NCI-H146 (cell line): ENCODE results near the gene RBMXL2.
A peak's percentile ranks its signal among the peaks of the same experiment; 100 is the strongest.

Experiments used
- DNase-seq: peaks from one replicate; lab custom pipeline; 2025; lab: John Stamatoyannopoulos, UW

The RBMXL2 gene

DNA sequence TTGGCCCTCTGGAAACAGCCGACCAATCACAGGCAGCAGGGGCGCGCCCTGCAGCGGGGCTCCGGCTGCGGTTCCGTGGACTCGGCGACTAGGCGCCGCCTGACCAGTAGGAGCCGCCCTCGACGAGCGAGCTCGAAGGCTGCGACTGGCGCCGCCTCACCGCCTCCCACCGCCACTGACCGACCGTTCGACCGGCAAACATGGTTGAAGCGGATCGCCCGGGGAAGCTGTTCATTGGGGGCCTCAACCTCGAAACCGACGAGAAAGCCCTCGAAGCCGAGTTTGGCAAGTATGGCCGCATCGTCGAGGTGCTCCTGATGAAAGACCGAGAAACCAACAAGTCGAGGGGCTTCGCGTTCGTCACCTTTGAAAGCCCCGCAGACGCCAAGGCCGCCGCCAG lies at the start of gene RBMXL2:
Gene RBMXL2, plus strand, starts transcription at position 78 of the 400 bp plus-strand sequence. Its CDS starts 123 bp downstream, at position 201.
- DNase-seq = no peak

DNA sequence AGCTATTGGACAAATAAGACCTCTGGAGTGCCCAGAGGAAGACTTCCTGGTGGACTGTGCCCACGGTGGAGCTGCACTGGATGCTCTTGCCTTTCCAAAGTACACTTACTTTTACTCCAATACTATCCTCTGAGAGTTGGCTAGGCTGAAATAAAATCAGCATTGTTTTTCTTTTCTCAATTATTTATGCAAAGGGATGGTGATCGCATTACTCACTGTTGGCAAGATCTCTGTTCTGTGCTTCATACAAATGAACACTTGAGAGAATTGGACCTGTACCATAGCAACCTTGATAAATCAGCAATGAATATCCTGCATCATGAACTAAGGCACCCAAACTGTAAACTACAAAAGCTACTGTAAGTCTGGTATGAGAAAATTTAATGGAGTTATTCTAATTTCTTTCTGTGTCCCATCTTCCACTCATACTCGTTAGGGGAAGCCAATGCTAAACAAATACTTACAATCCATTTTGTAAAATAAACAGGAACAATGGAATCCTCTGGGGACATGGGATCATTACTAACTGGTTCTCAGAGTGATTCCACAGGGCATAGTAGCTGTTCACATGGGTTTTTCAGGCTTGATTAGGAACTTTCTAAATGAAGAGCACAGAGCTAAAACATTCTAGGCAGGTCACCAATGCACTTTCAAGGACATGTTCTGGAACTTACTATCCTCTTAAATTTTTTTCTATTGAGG lies 42.2 kb upstream of the RBMXL2 start:
- no peak for DNase-seq

DNA sequence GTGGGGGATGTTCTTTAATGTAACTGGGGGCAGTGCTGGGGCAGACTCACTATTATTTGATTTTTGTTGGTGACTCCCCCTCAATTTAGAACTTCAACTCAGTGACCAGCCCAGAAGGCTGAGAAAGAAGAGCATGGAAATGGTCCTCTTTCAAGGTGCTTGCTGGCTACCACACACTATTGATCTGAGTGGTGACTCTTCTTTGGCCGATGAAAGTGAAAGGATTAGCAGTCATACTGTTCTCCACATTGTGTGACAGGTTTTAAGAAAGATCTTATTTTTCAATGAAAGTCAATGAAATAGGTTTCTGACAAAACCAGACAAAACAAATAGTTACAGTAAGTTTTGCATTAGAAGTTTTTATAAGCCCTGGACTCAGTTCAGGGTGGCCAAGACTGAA lies 38.6 kb upstream of the RBMXL2 start:
- DNase-seq = no peak

GRCh38 chr11:7056828-7057513 lies 31.8 kb upstream of the RBMXL2 start:
- no peak for DNase-seq

- no peak for DNase-seq
Measured at GRCh38 chr11:7057641-7058040, 31.2 kb upstream of the RBMXL2 start.

DNA sequence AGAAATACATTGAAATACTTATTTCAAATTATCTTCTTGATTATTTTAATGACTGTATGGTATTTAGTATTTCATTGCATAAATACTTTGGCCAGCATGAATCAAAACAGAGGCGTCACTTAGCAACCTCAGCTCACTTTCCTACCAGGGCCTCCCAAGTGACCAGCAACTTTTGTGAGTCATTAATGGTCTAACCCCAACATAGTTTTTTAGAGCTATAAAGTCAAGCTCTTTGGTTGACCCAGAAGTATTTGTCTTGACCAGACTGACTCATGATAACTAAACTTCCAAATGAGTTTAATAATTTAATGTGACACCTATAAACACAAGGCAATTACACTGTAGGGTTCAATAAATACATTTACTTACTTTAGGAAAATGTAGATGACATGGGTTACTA lies 27.9 kb upstream of the RBMXL2 start:
- no peak for DNase-seq

GRCh38 chr11:7062534-7062933 lies 26.3 kb upstream of the RBMXL2 start:
- no peak for DNase-seq

DNA sequence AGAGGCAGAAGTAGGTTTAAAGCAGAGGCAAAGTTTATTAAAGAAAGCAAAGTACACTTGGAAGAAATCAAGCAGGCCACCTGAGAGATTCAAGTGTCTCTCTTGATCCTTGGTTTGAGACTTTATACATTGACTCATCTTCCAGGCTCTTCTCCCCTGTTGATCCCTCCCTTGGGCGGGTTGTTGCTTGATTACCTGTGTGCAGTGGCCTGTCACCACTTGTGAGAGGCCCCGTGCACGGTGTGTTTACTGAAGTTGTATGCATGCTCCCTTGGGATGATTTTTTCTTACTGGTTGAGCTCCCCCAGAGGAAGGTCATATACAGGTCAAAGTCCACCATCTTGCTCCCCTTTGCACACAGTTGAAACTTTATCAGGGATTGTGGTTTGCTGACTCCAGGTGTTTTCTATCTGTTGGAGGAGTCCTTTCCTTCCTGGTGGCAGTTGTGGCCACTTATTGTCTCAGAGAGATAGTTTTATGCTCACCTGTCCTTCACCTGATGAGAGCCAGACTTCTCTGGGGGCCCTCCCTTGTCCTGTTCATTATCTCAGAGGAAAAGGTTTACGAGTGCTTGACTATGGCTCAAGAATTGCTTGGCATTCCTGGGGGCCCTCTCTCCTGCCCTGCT lies 16.3 kb upstream of the RBMXL2 start:
- peak; percentile 2 for DNase-seq

- DNase-seq = no peak
Measured at GRCh38 chr11:7077101-7077500, 11.7 kb upstream of the RBMXL2 start.

DNA sequence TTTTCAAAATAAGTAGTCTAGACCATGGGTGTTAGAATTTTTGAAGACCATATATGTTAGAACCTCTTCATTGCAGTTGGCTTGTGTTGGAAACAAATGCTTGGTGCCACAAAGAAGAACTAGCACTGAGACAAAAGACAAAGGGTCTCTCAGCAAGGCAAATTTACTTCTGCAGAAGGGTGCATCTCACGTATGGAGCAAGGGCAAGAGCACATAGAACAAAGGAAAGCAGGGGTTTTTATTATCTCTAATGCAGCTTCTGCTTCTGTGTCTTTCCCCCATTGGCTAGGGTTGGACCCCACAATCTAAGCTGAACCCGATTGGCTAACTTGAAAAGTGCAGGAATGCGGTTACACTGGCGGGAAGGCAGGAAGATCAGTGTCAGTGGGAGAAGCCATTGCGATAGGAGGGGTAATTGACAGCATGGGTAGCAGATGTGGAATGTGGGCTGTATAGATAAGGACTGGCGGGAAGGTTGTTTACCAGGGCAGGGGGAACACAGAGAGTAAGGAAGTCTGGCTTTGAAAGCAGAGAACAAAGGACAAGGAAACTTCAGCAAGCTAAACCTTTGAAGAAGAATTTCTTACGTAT lies 9.2 kb upstream of the RBMXL2 start:
- no peak for DNase-seq

DNA sequence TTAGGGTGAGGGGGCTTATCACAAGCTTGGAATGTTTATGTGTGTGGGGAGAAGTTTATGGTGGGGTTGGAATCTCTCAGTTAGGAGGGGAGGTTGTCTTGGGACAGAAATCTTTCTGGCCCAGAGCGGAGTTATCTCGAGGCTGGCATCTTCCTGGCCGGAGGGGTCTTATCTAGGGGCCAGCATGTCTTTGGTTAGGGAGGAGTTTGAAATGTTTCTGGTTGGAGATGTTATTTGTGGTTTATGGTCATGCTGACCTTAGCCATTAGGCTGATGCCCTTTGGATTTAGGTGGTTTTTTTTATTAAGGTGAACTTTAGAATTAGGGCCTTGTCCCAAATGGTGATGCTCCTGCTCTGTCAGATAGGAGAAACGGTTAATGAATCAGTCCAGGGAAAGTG lies 7.9 kb upstream of the RBMXL2 start:
- DNase-seq = no peak

DNA sequence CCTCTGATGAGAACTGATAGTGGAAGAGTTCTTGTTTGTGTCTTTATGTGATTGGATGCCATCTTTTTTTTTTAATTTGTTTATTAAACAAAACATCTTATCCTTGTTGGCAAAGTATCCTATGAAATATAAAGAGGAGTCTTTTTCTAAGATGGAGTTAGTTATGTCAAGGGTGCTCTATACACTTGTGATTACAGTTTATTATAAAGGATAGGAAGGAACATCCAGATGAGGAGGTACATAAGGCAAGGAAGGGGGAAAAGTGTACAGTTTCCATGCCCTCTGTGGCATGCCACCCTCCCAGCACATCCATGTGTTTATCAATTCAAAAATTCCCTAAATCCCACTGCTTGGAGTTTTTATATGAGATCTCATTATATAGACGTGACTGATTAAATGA lies 7.4 kb upstream of the RBMXL2 start:
- no peak for DNase-seq

GRCh38 chr11:7089328-7090251 lies 792 bp downstream of the RBMXL2 start:
- no peak for DNase-seq

GRCh38 chr11:7098235-7098832 lies 9.5 kb downstream of the RBMXL2 start:
- peak; percentile 33 for DNase-seq

GRCh38 chr11:7115780-7116179 lies 27.0 kb downstream of the RBMXL2 start:
- no peak for DNase-seq

DNA sequence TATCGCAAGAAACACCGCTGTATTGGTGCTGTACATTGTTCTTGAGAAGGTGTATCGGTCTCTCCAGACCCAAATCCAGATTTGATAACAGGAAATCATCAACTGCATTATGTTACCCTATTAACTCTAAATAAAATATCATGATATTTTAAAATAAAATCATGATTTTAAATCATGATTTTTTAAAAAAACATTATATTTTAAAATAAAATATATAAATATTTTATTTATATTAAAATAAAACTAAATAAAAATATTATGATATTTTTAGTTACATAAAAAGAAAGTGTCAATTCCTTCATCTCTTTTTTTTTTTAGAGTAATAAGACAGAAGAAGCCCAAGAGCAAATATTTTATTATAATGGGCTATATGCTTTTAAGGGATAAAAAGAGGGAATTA lies 27.6 kb downstream of the RBMXL2 start:
- no peak for DNase-seq

- no peak for DNase-seq
Measured at GRCh38 chr11:7138051-7138450, 49.3 kb downstream of the RBMXL2 start.
